Hematopoietic multipotent progenitor cell treated with erythropoietin and hydrocortisone succinate and interleukin-3 and kit ligand, for 6 days (in vitro differentiated cells): ENCODE measurements around the gene FRK.
"Not testable (repeated sequence)": the region's sequence is repeated elsewhere in the genome, so short reads cannot be mapped to it uniquely, and the experiment has no call there.

Source experiments
- DNase-seq: peaks from one replicate; pipeline ENCODE4 v3.0.0-alpha.2; 2015

The FRK gene

GRCh38 chr6:116074732-116075390, 14.2 kb upstream of the FRK start:
- DNase-seq, result no peak

DNA sequence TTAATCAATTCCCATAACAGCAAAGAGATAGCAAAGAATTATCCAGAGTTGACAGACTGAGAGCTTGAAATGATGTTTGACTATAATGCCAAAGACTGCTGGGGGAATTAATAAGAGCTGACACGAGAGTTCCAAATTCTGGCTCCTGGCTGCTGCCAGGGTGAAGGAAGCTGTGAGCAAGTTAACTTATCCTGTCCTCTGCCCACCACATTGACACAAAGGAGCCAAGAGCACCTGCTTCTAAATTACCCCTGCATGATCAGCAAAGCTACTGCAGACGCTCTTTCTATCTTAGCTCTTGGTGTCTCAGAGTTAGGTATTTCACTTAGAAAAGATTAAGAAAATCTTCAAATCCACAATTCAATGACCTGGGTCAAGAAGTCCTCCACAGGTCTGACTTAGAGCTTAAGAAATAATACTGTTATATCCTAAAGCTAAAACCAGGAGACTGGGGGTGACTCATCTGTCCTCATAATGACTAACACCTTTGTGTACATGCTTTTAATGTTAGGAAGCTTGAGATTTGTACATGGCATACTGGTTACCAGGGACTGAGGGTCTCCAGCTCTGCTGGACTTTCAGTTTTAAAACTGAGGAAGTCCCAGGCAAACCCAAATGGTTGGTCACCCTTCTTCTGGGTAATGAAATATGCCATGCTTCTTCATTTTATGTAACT, 13.2 kb upstream of the FRK start:
- DNase-seq, result no peak

- no peak for DNase-seq
Observed at GRCh38 chr6:116072368-116072767, 11.7 kb upstream of the FRK start.

DNA sequence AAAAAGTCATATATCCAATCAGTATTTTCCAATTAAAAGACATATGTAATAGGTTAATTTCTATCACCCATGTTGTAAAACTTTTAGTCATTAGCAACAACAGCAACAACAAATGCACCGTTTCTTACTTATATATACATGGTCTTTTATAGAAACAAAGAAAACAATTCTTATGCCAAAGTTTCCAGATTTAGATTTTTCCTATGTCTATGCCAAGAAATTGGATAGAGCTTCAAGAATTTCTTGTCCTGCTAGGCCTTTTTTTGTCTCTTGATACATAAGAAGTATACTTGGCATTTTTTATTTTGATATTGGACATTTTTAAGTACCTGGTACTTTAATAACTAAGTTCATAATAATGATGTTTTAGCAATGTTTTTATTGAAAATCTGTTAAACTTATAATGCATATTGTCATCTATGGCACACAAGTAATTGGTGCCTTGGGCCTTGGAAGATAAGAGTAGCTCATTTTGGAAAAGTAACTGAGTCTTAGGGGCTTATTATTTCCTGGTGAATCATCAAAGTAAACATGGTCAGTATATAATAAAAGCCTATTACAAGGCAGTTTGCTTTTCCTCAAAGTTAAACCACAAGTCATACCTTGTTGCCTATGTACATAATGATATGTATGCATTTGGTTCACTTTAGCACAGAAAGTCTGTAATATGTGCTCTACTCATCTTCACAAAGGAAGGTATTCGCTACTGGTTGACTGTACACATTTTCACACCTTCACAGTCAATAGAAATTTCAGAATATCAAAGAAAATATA, 10.1 kb upstream of the FRK start:
- DNase-seq, result no peak

DNA sequence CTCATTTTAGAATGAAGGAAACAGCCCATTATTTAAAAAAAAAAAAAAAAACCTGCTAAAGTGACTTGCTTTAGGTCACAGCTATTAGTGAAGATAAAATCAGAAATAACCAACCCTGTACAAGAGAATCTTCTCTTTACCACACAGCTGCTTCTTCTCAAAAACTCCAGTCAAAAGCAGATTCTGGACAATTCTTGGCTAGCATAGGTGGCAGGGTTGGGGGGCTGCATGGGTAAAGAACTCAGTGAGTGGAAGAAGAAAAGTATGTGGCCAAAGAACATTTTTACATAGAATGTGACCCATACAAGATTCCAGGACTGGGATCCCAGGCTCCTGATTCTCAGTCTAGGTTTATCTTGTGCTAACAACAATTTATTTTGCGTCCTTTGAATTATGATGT, 9.4 kb upstream of the FRK start:
- no peak for DNase-seq

DNA sequence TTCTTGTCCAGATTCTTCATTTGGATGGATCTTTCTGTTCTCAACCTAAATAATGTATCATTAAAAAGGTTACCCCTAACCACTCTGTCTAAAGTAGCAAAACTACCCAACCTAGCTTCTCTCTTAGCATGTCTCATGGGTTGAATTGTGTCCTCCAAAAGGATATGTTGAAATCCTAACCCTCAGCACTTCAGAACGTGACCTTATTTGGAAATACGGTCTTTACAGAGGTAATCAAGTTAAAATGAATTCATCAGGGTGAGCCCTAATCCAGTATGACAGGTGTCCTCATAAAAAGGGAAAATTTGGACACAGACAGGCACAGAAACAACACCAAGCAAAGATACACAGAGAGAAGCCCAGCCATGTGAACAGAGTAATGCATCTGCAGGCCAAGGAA, 6.1 kb upstream of the FRK start:
- DNase-seq, result no peak

DNA sequence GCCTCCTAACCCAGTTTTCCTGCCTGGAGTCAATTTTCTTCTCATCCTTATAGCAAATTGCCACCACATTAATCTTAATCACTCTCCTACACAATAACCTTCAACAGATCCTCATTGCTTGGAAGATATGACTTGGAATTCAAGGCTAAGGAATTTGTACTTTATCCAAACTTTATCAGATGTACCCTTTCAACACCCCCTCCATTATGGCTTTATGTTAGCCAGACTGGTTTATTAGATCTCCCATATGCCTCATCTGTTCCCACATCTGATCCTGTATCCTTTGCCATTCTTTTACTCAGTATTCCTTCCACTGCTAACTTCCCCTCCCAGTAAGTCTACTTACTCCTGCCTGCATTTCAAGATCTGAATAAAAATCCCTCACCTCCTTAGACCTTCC, 4.0 kb upstream of the FRK start:
- no peak for DNase-seq

DNA sequence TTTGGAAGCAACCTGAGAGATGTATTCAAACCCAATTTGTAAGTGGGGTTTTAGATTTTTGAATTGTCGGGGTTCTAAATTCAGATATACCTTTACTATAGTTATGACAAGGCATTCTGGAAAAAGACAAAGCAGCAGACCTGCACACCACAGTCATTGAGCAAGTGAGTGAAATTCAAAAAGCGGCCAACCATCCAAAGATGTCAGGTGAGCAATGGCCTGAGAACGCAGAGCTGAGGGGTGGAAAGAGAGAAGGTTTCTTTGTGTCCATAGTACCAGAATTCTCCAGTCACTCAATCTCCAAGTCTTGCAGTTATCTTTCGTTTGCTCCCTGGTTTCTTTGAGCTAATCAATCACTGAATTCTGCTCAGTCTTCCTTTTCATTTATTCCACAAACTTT, 1.8 kb upstream of the FRK start:
- DNase-seq, result no peak

DNA sequence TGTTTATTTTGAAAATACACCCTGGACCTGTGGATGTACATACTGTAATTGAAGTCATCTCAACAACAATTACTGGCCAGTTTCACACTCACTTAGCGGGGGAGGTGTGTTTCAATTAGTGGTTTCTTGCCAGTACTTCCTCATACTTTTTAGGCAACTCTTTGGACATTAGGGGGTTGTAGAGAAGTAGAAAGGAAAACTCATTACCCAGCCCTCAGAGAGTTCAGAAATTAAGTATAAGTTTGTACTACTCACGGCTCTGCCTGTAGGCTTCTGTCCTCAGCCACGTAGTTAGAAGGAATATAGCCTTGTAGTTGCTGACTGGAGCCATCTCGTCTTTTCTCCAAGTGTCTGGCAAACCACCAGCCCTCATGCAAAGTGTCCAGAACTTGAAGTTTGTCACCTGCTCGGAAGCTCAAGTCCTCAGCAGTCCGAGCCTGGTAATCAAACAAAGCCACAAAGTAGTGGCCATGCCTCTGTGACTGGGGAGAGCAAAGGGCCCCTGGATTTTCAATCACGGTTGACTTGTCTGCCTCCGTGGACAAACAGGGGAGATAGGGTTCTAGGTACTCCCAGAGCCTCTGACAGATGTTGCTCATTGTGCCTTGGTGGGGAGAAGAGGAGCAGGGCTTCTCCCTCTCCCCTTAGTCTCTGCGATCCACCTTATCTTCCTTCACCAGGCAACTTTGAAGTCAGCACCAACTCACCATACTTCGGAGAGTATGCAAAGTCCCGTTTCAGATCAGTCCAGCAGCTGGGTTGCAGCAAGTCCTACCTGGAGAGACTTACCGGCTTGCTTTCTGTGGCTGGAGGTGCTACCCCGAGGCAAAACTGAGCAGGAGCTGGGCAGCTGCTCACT, 749 bp downstream of the FRK start:
- peak; percentile 29 for DNase-seq

DNA sequence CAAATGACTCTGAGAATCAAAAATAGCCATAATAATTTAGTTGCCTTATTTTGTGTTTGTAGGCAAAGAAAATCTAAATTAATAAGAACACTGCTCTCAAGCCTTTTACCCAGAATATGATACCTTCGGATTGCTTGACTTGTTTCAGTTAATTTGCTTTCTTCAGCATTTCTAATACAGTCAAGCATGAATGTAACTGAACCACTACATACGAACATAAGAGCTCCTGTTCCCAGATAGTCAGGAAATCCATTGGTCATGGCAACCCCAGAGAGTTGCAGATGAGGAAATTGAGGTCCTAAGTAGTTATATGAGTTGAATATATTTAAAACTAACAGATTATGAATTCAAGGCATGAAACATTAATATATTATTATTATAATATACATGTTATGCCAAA, 2.9 kb downstream of the FRK start:
- no peak for DNase-seq

DNA sequence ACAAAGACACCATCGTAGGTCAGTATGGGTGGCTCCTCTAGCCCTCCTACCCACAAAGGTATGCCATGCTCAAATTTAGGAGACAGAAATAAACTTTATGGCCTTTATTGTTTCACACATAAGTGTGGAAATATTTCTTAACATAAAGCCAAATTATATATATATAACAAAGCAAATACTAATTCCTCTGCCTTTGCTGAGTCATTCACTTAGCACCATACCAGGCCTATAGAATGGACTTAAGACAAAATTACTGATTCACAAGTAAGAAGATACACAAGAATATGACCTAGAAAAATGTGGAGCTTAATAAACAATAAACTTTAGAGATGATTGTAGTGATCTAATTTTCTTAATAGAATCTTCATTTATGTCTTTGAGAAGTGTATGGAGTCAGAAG, 5.2 kb downstream of the FRK start:
- DNase-seq, result no peak

DNA sequence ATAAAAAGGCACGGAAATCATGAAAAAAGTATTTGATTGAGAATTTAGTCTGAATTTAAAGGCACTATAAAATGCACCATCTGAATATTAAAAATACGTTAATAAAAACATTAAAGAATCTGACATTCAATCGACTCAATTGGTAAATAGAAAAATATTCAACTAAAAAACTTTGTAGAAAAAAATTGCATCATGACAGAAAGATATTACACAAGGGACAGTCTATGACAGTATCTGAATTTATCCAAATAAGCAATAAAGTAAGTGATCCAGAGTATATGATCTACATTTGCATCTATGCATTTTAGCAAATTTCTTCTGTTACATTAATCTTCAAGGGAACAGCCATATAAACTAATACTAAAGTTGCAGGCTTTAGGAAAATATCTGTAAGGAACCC, 9.4 kb downstream of the FRK start:
- no peak for DNase-seq

DNA sequence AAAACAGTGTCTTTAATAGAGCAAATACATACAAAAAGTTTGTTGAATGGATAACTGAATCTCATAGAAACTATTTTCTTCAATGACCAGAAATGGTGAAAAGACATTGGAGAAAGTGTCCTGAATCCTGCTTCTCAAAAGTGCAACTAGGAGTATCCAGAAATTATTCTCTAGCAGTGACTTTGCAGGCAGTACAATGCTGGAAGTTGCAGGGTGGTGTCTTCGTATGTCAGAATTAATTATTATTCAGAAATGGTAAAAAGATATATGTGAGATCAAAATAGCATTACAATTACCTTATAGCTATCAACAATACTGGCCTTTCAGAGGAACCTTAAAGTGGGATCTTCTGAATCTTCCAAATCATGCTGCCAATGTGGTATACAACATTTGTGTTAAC, 10.0 kb downstream of the FRK start:
- no peak for DNase-seq

GRCh38 chr6:116049321-116049720, 11.4 kb downstream of the FRK start:
- no peak for DNase-seq

DNA sequence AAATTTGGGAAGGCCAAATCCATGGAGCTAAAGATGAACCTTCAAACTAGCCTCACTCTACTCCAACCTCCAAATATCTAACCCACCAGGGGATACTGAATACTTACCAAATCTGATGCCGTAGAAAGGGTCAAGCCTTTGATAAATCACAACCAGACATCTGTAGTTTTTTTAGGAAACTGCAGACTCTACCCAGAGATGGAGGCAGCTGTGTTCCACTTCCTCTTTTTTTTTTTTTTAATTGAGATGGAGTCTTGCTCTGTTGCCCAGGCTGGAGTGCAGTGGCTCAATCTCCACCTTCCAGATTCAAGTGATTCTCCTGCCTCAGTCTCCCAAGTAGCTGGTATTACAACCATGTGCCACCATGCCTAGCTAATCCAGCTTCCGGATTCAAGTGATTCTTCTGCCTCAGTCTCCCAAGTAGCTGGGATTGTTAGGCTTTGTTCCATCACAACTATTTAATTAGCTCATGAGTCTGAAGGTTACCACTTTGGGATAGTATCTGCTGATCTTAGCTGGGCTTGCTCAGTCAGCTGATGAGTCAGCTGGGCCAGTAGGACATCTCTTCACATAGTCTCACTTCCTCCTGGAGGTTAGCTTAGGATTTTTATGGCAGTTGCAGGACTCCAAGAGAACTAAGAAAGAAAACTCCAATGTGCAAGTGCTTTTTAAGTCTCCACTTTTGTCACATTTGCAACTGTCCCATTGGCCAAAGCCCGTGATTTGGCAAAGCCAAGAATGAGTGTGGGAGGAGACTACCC, 13.3 kb downstream of the FRK start:
- DNase-seq, result no peak

GRCh38 chr6:116046737-116047136, 14.0 kb downstream of the FRK start:
- no peak for DNase-seq

- DNase-seq, result not testable (repeated sequence)
Observed at GRCh38 chr6:116046272-116046671, 14.4 kb downstream of the FRK start.

DNA sequence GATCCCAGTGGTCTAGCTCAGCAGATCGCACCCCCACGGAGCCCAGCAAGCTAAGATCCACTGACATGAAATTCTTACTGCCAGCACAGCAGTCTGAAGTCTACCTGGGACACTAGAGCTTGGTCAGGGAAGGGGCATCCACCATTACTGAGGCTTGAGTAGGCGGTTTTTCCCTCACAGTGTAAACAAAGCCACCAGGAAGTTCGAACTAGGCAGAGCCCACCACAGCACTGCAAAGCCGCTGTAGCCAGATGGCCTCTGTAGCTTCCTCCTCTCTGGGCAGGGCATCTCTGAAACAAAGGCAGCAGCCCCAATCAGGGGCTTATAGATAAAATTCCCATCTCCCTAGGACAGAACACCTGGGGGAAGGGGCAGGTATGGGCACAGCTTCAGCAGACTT, 18.8 kb downstream of the FRK start:
- DNase-seq, result no peak

DNA sequence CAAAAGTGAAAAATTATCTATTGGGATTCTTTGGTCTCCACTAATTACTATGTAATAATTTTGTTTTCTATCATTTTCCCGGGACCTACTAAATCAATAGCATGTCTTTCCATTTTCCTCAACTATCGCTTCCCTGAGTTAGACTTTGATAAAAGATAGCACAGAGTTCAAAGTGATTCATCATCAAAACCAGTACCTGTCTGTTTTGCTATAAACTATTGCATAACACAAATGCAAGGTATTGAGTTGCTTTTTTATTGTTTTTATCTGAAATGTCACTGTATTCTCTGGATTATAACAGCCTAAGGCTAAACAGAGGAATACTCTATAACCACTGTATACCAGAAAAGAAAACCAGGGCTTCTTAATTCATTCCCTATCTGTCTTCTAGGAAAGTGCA, 19.7 kb downstream of the FRK start:
- DNase-seq, result no peak

- DNase-seq, result no peak
Observed at GRCh38 chr6:116036885-116037284, 23.8 kb downstream of the FRK start.

DNA sequence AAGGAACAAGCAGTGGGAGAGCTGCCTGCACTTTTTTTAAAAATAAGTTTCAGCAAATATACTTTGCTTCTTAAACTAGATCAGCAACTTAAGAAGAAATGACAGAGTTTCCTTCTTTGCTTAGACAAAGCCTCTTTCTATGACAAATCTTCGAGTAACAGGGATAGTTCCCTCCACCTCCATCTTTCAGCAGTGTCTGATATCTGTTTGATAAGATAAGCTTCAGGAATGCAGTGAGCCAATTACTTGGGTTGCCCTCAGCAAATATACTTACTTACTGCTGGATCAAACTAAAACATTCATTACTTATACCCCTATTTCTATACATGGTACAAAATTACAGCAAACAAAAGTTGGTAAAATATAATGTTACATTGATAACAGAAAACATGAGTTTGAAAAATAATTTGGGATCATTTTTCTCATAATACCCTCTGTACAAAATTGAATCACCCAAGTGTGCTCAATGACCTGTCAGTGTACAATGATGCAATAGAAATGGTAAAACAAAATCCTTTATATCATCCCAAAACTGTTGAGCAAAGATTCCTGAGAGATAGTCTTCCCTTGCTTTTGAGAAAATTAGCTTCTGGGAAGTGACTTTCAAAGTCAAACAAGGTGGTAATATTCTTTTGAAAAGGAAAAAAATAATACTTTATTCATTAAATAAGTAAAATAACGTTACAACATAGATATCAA, 24.5 kb downstream of the FRK start:
- DNase-seq, result no peak

DNA sequence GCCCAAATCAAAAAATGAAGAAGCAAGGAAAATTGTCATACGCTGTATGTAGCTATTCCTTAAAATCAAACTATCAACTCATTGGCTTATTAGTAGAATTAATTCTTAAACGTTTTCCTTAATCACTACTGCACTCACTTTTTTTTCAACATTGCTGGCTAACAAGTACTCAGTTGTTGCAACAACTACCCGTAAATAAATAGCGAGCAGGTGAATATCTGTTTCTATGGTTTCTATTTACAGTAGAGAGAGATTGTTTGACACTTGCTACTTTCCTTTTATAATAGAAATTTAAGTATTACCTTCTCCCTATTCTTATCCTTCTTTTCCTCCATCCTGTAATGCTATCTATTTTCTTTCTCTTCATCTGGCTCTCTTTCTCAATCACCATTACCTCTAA, 25.1 kb downstream of the FRK start:
- DNase-seq, result no peak
